Measurements from ENCODE around the gene POLR3G.

POLR3G gene

GRCh38 chr5:90542827-90543519 lies 68.3 kb downstream of the POLR3G start:
- peaks cover 14% of the 10 kb centered on the region for H3K9me3 ChIP-seq (ENCODE audit: insufficient read depth, low read length)
- DNase-seq (ENCODE audit: low read depth, low spot score) = no peak
- no peaks in the 10 kb centered on the region for H3K4me1 ChIP-seq (ENCODE audit: insufficient read depth, insufficient read length)
- no peaks in the 10 kb centered on the region for H3K36me3 ChIP-seq (ENCODE audit: insufficient read depth, insufficient read length, low read length)
- no peak overlapping the region for H3K9ac ChIP-seq (ENCODE audit: insufficient read length, low read depth)
- no peak for TF ChIP-seq YY1 (IDR thresholded peaks at IDR 0.05; ENCODE audit: insufficient read depth, insufficient read length)
- TF ChIP-seq ZNF274 (IDR thresholded peaks at IDR 0.05; ENCODE audit: low read depth, low read length) = no peak
- TF ChIP-seq SUZ12 (IDR thresholded peaks at IDR 0.05; ENCODE audit: extremely low read depth, insufficient read depth, insufficient read length) = no peak
- no peak overlapping the region for H3K4me3 ChIP-seq (ENCODE audit: insufficient read length, low read depth)
- no peaks in the 10 kb centered on the region for H3K27me3 ChIP-seq (ENCODE audit: insufficient read depth, insufficient read length)

GRCh38 chr5:90545511-90545910 lies 70.8 kb downstream of the POLR3G start:
- no peaks in the 10 kb centered on the region for H3K4me1 ChIP-seq (ENCODE audit: insufficient read depth, insufficient read length)
- no peak overlapping the region for H3K4me3 ChIP-seq (ENCODE audit: insufficient read length, low read depth)
- no peak overlapping the region for H3K9ac ChIP-seq (ENCODE audit: insufficient read length, low read depth)
- no peaks in the 10 kb centered on the region for H3K27me3 ChIP-seq (ENCODE audit: insufficient read depth, insufficient read length)
- no peak for DNase-seq (ENCODE audit: low read depth, low spot score)
- TF ChIP-seq YY1 (IDR thresholded peaks at IDR 0.05; ENCODE audit: insufficient read depth, insufficient read length) (no peak), ZNF274 (IDR thresholded peaks at IDR 0.05; ENCODE audit: low read depth, low read length) (no peak), SUZ12 (IDR thresholded peaks at IDR 0.05; ENCODE audit: extremely low read depth, insufficient read depth, insufficient read length) (no peak)
- no peaks in the 10 kb centered on the region for H3K36me3 ChIP-seq (ENCODE audit: insufficient read depth, insufficient read length, low read length)
- H3K9me3 ChIP-seq (ENCODE audit: insufficient read depth, low read length) = peaks cover 14% of the 10 kb centered on the region

DNA sequence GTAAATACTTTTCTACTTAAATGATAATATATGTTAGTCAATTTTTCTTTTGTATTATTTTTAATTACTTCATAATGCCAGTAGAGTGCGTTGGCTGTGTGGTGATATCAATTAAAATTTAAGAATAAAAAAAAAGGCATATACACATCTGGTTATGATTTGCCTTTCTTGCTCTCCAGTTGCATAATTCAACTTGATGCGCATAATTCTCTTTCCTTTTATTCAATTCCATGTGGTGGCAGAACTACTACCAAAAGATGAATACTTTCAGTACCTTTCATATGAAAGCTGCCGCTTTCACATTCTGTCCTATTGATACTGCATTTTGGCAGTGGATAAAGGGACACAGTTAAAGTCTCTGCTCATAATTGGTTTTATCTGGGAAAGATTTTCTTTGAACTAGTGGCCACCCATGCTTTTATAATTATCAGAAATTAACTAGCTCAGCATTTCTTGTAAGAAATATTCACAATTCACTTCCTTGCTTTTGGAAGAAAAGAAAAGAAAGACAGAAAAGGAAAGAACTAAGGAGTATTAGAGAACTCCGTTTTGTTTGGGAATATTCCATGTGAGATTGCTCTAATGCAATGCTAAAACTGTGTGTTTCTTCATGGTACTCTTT lies 71.7 kb downstream of the POLR3G start:
- Histone ChIP-seq H3K4me1 (ENCODE audit: insufficient read depth, insufficient read length) (no peaks in the 10 kb centered on the region), H3K4me3 (ENCODE audit: insufficient read length, low read depth) (no peak overlapping the region), H3K36me3 (ENCODE audit: insufficient read depth, insufficient read length, low read length) (no peaks in the 10 kb centered on the region), H3K27me3 (ENCODE audit: insufficient read depth, insufficient read length) (no peaks in the 10 kb centered on the region), H3K9me3 (ENCODE audit: insufficient read depth, low read length) (peaks cover 14% of the 10 kb centered on the region), H3K9ac (ENCODE audit: insufficient read length, low read depth) (no peak overlapping the region)
- TF ChIP-seq SUZ12 (IDR thresholded peaks at IDR 0.05; ENCODE audit: extremely low read depth, insufficient read depth, insufficient read length) (no peak), ZNF274 (IDR thresholded peaks at IDR 0.05; ENCODE audit: low read depth, low read length) (no peak), YY1 (IDR thresholded peaks at IDR 0.05; ENCODE audit: insufficient read depth, insufficient read length) (no peak)
- DNase-seq (ENCODE audit: low read depth, low spot score) = no peak

DNA sequence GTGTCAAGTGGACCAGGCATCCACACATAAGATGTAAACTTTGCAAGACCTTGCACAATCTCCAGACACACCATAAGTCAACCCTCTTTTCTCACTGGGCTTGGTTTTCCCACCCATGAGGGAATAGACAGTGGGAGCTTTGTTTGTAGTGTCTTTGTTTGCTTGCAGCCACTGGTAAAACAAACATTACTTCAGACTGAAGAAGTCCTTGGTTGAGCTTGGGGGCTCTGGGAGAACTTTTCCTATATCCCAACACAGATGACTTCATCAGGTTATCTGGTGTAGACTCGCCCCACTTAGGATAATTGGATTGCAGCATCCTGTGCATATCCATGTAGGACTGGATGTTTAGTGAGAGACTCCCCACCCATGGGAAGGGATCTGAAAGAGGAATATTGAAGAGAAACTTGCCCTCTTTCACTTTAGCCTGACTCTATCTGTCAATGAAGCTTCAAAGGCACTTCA lies 72.4 kb downstream of the POLR3G start:
- H3K4me3 ChIP-seq (ENCODE audit: insufficient read length, low read depth) = no peak overlapping the region
- no peaks in the 10 kb centered on the region for H3K27me3 ChIP-seq (ENCODE audit: insufficient read depth, insufficient read length)
- peaks cover 14% of the 10 kb centered on the region for H3K9me3 ChIP-seq (ENCODE audit: insufficient read depth, low read length)
- TF ChIP-seq SUZ12 (IDR thresholded peaks at IDR 0.05; ENCODE audit: extremely low read depth, insufficient read depth, insufficient read length) = no peak
- TF ChIP-seq ZNF274 (IDR thresholded peaks at IDR 0.05; ENCODE audit: low read depth, low read length) = no peak
- no peak for TF ChIP-seq YY1 (IDR thresholded peaks at IDR 0.05; ENCODE audit: insufficient read depth, insufficient read length)
- no peak overlapping the region for H3K9ac ChIP-seq (ENCODE audit: insufficient read length, low read depth)
- H3K36me3 ChIP-seq (ENCODE audit: insufficient read depth, insufficient read length, low read length) = no peaks in the 10 kb centered on the region
- H3K4me1 ChIP-seq (ENCODE audit: insufficient read depth, insufficient read length) = no peaks in the 10 kb centered on the region
- no peak for DNase-seq (ENCODE audit: low read depth, low spot score)

DNA sequence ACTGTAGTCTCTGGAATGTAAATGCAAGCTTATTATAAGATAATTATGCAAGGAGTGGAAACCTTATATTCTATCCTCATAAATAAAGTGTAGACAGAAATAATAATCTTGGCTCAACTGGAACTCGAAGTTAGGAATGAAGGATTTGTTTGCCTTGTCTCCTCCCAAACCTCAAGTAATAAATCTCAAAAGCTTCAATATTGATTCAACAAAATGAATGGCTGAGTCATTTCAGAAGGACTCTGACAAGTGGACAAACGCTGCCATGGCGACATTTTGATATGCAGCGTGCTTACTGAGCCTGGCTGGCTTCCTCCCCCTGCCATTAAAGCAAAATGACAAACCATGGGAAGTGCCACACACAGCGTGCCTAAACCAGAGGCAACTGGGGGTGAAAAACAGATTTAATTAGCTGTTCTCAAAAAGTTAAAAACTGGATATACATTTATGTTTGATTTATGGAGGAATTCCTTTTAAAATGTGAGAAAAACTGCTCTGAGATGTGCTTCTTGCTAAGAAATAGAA lies 73.5 kb downstream of the POLR3G start:
- H3K9me3 ChIP-seq (ENCODE audit: insufficient read depth, low read length) = peaks cover 14% of the 10 kb centered on the region
- H3K4me3 ChIP-seq (ENCODE audit: insufficient read length, low read depth) = no peak overlapping the region
- H3K27me3 ChIP-seq (ENCODE audit: insufficient read depth, insufficient read length) = no peaks in the 10 kb centered on the region
- H3K4me1 ChIP-seq (ENCODE audit: insufficient read depth, insufficient read length) = no peaks in the 10 kb centered on the region
- no peak overlapping the region for H3K9ac ChIP-seq (ENCODE audit: insufficient read length, low read depth)
- TF ChIP-seq ZNF274 (IDR thresholded peaks at IDR 0.05; ENCODE audit: low read depth, low read length) (no peak), SUZ12 (IDR thresholded peaks at IDR 0.05; ENCODE audit: extremely low read depth, insufficient read depth, insufficient read length) (no peak), YY1 (IDR thresholded peaks at IDR 0.05; ENCODE audit: insufficient read depth, insufficient read length) (no peak)
- DNase-seq (ENCODE audit: low read depth, low spot score) = no peak
- no peaks in the 10 kb centered on the region for H3K36me3 ChIP-seq (ENCODE audit: insufficient read depth, insufficient read length, low read length)

GRCh38 chr5:90549223-90549622 lies 74.6 kb downstream of the POLR3G start:
- H3K4me1 ChIP-seq (ENCODE audit: insufficient read depth, insufficient read length) = no peaks in the 10 kb centered on the region
- no peak overlapping the region for H3K4me3 ChIP-seq (ENCODE audit: insufficient read length, low read depth)
- no peaks in the 10 kb centered on the region for H3K36me3 ChIP-seq (ENCODE audit: insufficient read depth, insufficient read length, low read length)
- H3K27me3 ChIP-seq (ENCODE audit: insufficient read depth, insufficient read length) = no peaks in the 10 kb centered on the region
- TF ChIP-seq ZNF274 (IDR thresholded peaks at IDR 0.05; ENCODE audit: low read depth, low read length) = no peak
- TF ChIP-seq YY1 (IDR thresholded peaks at IDR 0.05; ENCODE audit: insufficient read depth, insufficient read length) = no peak
- TF ChIP-seq SUZ12 (IDR thresholded peaks at IDR 0.05; ENCODE audit: extremely low read depth, insufficient read depth, insufficient read length) = no peak
- H3K9me3 ChIP-seq (ENCODE audit: insufficient read depth, low read length) = peaks cover 3% of the 10 kb centered on the region
- H3K9ac ChIP-seq (ENCODE audit: insufficient read length, low read depth) = no peak overlapping the region
- no peak for DNase-seq (ENCODE audit: low read depth, low spot score)

GRCh38 chr5:90549729-90550275 lies 75.1 kb downstream of the POLR3G start:
- DNase-seq (ENCODE audit: low read depth, low spot score) = no peak
- no peaks in the 10 kb centered on the region for H3K9me3 ChIP-seq (ENCODE audit: insufficient read depth, low read length)
- H3K4me3 ChIP-seq (ENCODE audit: insufficient read length, low read depth) = no peak overlapping the region
- H3K27me3 ChIP-seq (ENCODE audit: insufficient read depth, insufficient read length) = no peaks in the 10 kb centered on the region
- H3K9ac ChIP-seq (ENCODE audit: insufficient read length, low read depth) = no peak overlapping the region
- no peak for TF ChIP-seq SUZ12 (IDR thresholded peaks at IDR 0.05; ENCODE audit: extremely low read depth, insufficient read depth, insufficient read length)
- TF ChIP-seq ZNF274 (IDR thresholded peaks at IDR 0.05; ENCODE audit: low read depth, low read length) = no peak
- no peak for TF ChIP-seq YY1 (IDR thresholded peaks at IDR 0.05; ENCODE audit: insufficient read depth, insufficient read length)
- H3K36me3 ChIP-seq (ENCODE audit: insufficient read depth, insufficient read length, low read length) = no peaks in the 10 kb centered on the region
- H3K4me1 ChIP-seq (ENCODE audit: insufficient read depth, insufficient read length) = no peaks in the 10 kb centered on the region
